Forelimb muscle (tissue), 1 donor: ENCODE results near the gene IDUA. TPM values are rescaled to one million over a fixed set of nuclear protein-coding genes. Genes with fewer than 3 reads are reported as not detected.
"Not testable (repeated sequence)": the region's sequence is repeated elsewhere in the genome, so short reads cannot be mapped to it uniquely, and the experiment has no call there.

Experiments used
- DNase-seq: peaks from one replicate; pipeline ENCODE4 v3.0.0-alpha.2; 2013; ENCODE audit warnings: low read depth
- polyA plus RNA-seq: library from polyadenylated mRNA; unstranded; fragments of 120-200 nt; gene quantifications from one replicate; pipeline ENCODE4 v1.2.1, GENCODE V29; 2013; ENCODE audit not compliant: insufficient read length

IDUA gene
- polyA plus RNA-seq, 1 donor, result 13.9 TPM

DNA sequence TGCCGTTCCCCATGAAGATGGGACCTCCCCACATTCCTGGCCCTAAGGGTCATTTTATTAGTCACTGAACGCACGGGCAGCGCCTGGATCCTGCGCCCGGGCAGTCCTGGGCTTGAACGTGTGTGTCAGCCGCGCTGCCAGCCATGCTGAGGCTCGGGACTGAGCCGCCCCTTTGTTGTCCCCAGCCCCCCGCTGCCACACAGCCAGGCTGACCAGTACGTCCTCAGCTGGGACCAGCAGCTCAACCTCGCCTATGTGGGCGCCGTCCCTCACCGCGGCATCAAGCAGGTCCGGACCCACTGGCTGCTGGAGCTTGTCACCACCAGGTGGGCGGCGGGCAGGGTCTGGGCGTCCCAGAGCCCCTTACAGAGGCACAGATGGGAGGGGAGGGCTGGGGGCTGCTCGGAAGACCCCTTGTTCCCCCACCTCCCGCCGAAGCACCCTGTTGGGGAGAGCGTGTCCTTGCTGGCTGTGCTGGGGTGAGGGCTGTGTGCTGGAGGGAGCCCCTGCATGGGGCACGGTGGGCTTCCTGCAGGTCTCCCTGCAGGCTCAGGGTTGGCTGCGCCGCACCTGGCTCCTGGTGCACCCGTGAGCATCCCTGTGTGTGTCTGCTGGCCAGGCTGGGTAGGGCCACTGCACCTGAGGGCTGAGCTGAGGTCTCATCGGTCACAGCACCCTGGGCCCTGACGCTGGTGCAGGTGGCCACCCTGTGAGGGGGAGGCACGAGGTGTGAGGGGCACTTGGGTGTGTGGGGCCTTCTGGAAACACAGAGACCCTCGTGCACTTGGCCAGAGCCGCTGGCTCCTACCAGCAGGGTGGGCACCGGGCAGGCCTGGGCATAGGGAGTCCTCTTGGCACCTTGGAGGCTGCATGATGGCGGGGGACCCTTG lies 1.0 kb downstream of the IDUA start:
- DNase-seq, result no peak

DNA sequence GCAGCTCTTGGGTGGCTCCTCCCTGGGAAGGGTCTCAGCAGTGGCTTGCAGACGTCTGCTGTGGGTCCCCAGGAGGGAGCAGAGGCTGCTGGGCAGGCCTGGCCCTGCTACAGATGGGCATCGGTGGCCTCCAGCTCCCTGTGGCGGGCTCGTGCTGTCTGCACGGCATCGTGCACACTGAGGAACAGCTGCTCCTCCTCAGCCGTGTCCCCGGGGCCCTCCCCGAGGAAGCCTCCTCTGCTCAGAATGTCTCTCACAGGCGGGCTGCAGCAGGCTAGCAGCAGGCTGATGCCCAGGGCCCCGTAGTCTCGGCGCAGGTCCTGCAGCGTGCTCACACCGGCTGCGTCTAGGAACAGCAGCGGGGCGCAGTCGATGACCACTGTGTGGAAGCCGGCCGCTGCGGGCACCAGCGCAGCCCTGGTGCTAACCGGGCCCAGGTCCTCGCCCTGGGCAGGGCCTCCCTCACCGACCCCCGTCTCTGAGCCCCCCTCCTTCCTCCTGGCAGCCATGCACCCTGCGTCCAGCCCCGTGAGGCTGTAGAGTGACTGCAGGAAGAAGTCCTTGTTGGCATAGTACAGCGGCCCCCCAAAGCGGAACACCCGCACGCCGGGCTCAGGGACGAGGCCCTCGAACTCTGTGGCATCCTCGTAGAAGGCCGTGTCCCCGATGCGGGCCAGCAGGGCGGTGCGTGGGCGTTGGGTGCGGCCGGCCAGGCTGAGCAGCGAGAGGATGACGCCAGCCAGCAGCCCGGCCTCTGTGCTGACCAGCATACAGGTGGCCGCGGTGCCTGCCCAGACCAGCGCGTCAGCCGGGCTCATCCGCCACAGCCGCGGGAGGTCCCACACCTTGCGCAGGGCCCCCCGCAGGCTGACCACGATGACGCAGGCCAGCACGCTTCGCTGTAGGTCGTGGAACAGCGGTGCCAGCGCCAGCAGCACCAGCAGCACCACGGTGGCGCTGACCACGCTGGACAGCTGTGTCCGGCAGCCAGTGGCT lies 2.2 kb downstream of the IDUA start:
- no peak for DNase-seq

DNA sequence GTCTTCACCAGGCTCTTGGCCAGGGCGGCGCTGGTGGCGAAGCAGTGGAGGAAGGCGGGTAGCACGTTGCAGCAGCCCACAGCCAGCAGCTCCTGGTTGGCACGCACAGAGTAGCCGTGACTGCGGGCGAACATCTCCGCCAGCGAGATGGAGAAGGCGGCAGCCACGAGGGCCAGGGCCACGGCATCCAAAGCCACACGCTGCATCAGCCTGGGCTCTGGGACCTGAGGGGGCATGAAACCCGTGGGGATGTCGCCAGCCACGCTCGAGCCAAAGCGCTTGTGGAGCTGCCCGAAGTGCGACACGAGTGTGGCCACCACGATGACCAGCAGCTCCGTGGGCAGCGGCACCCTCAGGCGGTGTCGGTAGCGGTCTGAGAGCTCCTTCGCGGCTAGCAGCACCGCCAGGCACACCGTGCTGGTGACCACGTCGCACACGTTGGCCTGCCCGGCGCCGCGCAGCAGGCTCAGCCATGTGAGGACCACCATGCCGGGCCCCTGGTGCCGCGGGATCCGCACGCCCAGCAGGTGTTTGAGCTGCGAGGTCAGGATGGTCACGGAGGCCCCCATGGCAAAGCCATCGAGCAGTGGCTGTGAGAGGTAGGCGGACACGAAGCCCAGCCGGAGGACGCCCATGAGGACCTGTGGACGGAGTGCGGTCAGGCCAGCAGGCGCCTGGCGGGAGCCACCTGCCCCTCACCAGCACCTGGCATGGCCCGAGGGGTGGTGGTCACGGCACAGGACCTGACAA lies 3.1 kb downstream of the IDUA start:
- no peak for DNase-seq

DNA sequence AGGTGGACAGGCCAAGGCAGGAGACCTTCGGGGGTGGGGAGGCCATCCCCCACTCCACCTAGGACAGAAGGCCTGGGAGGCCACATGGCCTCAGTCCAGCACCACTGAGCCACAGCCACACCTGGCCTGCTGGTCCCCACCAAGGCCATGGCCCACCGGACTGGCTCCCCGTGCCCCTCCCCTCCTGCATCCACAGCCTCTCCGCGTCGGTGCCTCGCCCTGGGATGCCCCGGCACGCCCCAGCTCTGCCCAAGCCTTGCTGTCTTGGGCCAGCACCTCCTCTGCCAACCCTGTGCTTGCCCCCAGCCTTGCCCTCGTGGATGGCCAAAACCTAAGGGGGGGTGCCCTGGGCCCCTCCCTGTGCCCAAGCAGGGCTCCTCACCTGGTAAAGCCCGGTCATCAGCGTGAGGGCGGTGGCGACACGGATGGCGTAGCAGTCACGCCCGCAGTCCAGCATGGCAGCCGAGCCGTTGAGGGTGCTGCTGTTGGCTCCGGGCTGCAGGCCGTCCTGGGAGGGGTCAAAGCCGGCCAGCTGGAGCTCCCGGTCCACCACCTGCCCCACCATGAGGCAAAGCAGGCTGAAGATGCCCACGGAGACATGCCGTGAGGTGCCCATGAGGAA lies 4.0 kb downstream of the IDUA start:
- DNase-seq, result no peak

DNA sequence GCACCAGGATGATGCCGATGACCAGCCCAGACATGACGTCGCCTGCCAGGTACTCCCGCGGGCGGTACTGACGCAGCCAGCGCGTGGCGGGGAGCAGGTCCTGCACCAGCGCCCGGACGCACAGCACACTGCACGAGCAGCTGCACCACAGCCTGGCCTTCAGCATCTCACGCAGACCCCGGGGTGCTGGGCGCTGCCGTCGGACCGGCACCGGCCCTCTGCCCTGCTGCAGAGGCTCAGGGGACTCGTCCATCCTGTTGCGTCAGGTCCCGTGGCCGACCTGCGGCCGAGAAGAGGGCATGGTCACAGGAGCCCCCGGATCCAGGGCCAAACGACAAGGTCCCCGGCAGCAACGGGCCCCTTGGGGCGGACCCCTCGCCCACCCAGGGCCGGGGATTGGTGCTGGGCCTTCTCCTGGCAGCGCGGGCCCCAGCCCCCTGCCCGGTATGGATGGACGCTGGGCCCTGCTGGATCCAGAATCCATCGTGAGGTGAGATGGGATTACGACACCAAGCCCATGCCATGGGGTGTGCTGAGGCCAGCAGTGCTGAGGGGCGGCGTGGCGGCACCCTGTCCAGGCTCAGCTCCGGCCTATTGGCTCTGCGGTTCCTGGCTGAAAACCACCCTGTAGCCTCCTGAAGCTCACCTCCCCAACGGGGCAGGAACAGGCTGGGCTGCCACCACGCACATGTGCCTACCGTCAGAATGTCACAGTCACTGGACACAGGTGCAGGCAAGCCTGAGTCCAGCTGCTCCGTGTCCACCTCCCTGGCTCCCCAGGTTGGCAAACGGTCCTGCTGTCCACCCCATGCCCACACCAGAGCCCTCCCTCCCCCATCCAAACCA lies 4.8 kb downstream of the IDUA start:
- no peak for DNase-seq

DNA sequence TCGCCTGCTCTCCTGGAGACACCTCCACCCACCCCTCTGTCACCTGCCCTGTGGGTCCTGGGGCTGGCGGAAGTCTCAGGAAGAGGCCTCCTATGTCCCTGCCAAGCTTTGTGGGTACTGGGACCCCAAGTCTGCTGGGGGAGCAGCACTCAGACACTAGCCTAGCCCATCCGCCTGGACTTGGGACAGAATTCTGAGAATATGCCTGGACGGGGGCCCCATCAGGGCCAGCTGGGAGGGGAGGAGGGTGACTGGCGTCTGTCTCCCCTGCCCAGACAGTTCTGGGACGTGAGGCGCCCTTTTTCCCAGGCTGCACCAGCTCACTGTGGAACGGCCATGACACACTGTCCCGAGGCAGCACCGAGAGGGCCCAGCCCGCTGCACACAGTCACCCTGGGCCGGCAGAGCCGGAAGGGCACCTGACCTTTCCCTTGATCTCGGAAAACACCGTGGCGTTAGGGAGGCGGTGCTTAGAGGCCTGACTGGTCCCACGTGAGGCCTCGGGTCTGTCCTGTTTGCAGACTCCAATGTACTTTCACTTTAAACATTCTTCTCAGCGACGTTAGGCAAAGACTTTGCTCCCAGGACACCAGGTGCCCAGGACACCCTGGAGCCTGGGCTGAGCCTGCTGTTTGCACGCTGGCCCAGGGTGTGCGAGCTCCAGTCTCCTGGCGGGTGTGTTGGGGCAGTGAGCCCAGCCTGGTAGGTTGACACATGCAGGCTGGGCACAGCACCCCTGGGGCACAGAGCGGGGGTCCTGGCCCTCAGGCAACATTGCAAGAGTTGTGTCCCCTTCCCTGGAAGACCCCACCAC lies 5.7 kb downstream of the IDUA start:
- DNase-seq, result no peak

DNA sequence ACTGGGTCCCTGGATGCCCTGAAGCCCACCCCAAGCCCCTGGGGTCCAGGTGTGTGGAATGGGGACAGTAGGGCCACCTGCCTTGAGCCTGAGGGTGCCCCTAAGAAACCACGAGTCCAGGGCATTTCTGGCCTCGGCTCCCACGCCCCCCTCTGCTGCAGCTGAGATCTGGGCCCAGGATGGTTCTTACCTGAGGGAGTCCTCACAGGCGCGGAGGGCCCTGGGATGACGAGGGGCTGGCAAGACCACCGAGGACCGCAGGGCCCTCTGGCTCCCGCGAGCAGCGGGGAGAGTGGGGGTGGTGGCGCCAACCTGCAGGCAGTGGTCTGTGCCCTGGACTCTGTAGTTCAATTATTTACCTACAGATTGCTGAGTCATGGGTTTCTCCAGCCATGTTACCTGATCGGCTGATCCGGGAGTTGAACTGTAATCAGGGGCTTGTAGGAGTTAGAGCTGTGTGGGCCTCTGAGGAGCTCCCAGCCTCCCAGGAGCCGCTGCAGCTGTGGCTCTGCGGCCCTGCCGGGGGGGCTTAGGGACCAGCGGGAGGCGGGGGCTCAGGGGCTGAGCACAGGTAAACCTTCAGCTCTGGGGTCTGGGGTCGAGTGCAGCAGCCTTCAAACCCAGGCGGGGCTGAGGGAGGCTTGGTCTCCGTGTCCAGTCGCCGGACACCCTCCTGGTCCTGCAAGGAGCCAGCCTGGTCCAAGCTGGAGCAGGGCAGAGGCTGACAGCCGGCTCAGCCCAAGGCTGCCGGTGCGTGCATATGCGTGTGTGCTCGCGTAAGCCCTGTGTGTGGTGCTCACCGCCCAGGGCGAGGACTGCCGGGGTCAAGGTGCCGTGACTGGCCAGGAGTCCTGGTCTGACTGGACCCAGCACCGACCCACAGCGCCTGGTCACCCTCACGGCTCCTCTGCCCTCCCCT lies 6.5 kb downstream of the IDUA start, which contains the start of gene SLC26A1:
SLC26A1 (minus strand) TSS at position 294 of the 919 bp plus-strand sequence. CDS start 1,701 bp downstream, outside the sequence.
- DNase-seq, result no peak

DNA sequence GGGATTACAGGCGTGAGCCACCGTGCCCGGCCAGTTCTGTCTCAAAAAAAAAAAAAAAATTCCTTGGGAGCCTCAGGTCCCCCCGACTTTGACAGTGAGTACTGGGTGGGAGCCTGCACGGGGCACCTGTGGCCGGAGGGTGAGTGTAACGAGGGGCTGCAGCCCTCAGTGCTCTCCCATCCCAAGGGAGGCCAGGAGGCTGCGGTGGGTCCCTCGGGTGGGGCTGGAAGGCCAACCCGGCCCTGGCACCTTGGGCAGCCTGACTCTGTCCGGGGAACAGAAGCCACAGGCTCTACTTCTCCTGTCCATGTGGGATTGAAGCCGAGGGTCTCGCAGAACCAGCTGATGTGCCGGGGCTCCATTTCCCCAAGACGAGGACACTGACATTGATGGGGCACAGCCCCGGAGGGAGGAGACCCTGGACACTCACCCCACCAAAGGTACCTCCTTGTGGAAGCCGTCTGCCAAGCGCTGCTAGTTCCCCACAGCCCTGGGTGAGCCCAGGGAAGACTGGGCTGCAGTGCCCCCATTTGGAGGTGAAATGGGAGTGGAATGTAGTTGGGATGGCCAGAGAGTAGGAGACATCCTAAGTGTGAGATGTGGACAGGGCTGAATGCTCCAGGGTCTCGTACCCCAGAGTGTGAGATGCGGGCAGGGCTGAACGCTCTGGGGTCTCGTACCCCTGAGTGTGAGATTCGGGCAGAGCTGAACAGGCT lies 8.6 kb downstream of the IDUA start:
- no peak for DNase-seq

DNA sequence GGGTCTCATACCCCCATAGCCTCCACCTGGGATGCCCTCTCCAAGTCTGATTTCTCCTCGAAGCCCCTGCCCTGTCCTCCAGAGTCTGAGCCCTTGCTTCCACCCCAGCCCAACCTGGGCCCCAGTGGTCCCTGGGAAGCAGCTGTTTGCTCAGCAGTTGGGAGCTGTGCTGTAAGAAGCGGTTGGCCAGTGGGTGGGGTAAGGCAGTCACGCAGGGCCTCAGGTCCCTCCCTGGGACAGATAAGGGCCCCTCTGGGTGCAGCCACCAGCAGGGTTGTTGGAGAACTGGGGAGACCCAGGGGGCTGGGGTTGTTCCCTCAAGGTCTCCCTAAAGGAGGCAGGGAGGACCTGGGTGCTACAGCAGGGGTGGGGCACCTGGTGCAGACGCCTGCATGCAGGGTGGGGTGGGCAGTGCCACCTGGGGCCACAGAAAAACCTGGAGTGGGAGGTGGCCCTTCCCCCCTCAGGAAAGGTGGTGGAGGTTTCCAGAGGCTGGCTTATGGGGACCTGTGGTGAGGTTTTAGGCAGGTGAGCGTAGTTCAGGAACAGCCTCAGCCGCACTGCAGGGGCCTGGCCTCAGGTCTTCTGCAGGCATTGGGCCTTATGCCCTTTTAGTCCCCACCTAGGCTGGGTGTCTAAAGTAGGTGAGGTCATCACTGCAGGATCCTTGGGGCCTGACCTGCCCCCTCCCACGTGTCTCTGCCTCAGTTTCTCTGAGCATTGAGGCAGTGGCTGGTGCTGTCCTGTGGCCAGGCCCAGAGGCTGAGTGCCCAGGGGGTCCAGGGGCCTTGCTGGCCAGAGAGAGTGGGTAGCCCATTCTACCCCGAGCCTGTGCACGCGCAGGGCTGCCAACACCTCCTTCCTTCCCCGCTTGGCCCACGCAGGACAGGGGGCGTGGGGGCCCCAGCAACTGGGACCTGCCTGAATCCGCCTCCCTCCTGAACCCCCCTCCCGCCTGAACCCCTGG lies 9.5 kb downstream of the IDUA start:
- no peak for DNase-seq

DNA sequence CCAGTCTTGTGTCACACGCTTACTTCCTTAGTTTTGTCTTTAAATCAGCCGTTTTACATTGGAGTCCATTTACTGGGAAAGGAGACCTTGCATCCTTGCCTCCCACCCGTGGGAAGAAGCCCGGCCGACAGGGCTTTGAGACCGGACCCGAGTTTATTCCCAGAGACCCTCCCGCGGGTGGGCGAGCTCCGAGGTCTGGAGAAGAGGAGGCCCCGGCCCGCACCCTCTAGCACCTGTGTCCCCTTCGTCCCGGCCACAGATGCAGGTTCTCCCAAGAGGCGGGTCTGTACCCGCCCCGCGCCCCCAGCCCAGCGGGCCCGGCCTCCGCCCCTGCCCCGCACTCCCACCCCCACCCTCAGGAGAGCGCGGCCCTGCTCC lies 10.1 kb downstream of the IDUA start:
- DNase-seq, result no peak

DNA sequence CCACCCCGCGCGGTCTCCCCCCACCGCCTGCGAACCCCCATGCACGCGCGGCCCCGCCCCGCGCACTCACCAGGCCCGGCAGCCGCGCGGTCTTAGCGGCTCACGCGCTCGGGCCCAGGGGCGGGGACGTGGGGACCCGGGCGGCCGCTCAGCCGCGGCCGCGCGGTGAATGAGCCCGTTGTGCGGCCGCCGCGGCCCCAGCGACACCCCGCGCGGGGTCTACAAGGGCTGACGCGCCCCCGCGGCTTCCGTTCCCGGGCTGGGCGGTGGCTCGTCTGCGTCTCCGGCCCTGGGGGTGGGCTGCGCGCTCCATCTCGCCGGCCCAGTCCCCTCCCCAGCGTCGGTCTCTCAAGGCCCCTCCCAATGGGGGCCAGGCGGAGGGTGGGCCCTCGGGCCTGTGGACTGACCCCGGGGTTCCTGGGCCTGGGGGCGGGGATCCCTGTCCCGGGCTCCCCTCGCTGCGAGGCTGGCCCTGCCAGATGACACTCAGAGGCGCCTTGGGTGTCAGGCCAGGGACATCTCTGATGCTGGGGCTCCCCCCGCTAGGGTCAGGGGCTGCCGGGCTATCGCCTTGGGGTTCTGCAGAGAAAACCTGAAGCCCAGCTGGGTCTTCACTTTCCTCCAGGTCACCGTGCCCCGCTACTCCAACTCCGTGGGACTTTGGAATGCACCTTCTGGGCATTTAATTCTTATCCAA lies 10.7 kb downstream of the IDUA start:
- DNase-seq, result no peak

DNA sequence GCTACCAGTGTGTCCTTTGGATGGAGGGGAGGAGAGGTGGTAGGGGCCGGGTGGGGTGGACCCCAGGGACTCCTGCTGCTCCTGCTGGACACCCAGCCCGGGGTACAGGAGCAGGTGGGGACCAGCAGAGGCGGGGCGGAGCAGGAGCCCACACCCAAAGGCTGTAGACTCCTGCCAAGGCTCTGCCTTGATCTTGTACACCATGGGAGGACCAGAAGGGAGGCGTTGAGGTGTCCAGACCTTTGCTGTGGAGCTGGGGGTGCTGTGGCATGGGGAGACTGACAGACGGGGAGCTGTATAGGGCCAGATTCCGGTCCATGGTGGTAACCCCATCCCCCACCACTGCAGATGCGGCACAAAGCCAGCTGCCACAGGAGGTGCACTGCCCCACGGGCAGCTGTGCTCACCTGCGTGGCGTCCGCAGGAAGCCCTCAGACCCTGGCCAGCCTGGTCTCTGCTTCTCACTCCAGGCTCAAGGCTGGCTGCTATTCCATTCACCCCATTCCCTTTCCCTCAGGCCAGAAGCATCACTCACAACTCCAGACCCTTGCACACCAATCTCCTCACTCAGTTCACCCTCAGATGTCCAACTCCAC lies 11.3 kb downstream of the IDUA start:
- no peak for DNase-seq

DNA sequence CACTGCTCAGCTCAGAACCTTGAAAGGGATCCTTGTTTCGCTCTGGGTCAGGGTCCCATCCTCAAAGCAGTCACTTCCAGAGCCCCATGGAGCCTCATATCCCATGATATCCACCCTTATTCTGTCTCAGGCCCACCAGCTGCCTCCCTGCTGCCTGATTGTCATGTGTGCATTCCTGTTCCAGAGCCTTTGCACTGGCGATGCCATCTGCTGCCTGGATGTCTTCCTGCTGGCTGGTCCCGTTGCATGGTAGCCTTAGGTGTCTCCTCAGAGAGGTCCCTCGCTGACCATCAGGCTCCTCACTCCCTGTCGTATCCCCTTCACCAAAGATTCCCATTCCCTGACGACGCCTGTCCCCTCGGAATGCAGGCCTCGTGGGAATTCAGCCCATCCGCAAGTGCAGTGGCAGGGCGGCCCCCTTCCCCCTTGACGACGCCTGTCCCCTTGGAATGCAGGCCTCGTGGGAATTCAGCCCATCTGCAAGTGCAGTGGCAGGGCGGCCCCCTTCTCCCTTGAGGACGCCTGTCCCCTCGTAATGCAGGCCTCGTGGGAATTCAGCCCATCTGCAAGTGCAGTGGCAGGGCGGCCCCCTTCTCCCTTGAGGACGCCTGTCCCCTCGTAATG lies 12.5 kb downstream of the IDUA start:
- DNase-seq, result not testable (repeated sequence)

DNA sequence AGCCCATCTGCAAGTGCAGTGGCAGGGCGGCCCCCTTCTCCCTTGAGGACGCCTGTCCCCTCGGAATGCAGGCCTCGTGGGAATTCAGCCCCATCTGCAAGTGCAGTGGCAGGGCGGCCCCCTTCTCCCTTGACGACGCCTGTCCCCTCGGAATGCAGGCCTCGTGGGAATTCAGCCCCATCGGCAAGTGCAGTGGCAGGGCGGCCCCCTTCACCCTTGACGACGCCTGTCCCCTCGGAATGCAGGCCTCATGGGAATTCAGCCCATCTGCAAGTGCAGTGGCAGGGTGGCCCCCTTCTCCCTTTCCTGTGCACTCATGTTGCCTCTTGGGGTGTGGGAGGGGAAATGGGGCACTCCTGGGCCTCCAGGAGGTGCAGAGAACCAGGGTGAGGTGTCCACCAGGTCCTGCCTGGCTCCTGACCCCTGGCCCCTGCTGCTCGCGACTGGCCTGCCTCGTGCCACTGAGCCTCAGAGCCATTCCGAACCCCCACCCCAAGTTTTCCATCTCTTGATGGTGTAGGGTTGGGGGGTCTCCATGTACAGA lies 13.1 kb downstream of the IDUA start:
- no peak for DNase-seq
